Endothelial cell of umbilical vein (primary cell): ENCODE data around the gene SLC6A16.
"Not testable (repeated sequence)": the region's sequence is repeated elsewhere in the genome, so short reads cannot be mapped to it uniquely, and the experiment has no call there.

Experiments used
- EZH2 ChIP-seq: IDR thresholded peaks from 2 replicates; pipeline ENCODE4 v1.6.1; 2012; ENCODE audit warnings: borderline replicate concordance, low read depth, mild to moderate bottlenecking, moderate library complexity, low read length, inconsistent platforms; ENCODE audit not compliant: severe bottlenecking
- JUN ChIP-seq: IDR thresholded peaks from 2 replicates; pipeline ENCODE4 v1.6.1; 2011; ENCODE audit warnings: borderline replicate concordance, low read depth; ENCODE audit not compliant: insufficient read length, insufficient read depth
- POLR2A ChIP-seq: IDR thresholded peaks from 2 replicates; pipeline ENCODE4 v1.6.1; 2012; ENCODE audit warnings: low read depth, mild to moderate bottlenecking, control low read depth, low read length
- TF ChIP-seq, protein P1 (sequence below): IDR thresholded peaks from 2 replicates; pipeline ENCODE4 v1.6.1; 2011; ENCODE audit not compliant: insufficient read depth, insufficient read length
- TF ChIP-seq, protein P2 (sequence below), 2 donors: IDR thresholded peaks; 1 replicate in 1 of 2; 2 replicates in 1 of 2; pipeline ENCODE4 v1.5.1; 2011; ENCODE audit warnings: low read length in 2 of 2, mild to moderate bottlenecking in 2 of 2, moderate library complexity in 2 of 2, control low read depth in 1 of 2, inconsistent platforms in 1 of 2, low read depth in 1 of 2; ENCODE audit not compliant: insufficient read depth in 1 of 2; ENCODE audit errors: extremely low read depth in 1 of 2

DNA sequence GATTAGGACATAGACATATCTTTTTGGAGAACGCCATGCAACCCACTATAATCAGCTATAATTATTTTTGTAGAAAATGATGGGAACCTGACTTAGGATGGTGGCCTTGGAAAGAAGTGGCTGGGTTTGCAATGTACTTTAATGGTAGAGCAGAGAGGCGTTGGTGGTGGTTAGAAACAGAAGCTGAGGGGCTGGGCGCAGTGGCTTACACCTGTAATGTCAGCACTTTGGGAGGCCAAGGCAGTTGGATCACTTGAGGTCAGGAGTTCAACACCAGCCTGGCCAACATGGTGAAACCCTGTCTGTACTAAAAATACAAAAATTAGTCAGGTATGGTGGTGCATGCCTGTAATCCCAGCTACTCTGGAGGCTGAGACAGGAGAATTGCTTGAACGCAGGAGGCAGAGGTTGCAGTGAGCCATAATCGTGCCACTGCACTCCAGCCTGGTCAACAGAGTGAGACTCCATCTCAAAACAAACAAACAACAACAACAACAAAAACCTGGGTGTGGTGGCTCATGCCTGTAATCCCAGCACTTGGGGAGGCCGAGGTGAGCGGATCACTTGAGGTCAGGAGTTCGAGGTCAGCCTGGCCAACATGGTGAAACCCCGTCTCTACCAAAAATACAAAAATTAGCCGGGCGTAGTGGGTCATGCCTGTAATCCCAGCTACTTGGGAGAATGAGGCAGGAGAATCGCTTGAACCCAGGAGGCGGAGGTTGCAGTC is 7.9 kb upstream of the SLC6A16 start:
- TF ChIP-seq JUN, POLR2A, EZH2: not testable (repeated sequence)
- TF ChIP-seq, protein P1, sequence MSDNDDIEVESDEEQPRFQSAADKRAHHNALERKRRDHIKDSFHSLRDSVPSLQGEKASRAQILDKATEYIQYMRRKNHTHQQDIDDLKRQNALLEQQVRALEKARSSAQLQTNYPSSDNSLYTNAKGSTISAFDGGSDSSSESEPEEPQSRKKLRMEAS = not testable (repeated sequence)
- TF ChIP-seq, protein P2, sequence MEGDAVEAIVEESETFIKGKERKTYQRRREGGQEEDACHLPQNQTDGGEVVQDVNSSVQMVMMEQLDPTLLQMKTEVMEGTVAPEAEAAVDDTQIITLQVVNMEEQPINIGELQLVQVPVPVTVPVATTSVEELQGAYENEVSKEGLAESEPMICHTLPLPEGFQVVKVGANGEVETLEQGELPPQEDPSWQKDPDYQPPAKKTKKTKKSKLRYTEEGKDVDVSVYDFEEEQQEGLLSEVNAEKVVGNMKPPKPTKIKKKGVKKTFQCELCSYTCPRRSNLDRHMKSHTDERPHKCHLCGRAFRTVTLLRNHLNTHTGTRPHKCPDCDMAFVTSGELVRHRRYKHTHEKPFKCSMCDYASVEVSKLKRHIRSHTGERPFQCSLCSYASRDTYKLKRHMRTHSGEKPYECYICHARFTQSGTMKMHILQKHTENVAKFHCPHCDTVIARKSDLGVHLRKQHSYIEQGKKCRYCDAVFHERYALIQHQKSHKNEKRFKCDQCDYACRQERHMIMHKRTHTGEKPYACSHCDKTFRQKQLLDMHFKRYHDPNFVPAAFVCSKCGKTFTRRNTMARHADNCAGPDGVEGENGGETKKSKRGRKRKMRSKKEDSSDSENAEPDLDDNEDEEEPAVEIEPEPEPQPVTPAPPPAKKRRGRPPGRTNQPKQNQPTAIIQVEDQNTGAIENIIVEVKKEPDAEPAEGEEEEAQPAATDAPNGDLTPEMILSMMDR (IDR thresholded peaks at IDR 0.05; ENCODE audit: extremely low read depth in 1 of 2, insufficient read depth in 1 of 2, low read depth in 1 of 2, low read length in 2 of 2) = not testable (repeated sequence)
